Ishikawa (cell line): Measurements from ENCODE around the gene ISLR.

ENCODE experiments used
- CEBPB ChIP-seq: IDR thresholded peaks from 2 replicates; pipeline ENCODE4 v1.6.1; 2012
- CREB1 ChIP-seq: IDR thresholded peaks from 2 replicates; pipeline ENCODE4 v1.6.1; 2012; ENCODE audit warnings: low read depth
- EGR1 ChIP-seq: IDR thresholded peaks from 2 replicates; pipeline ENCODE4 v1.6.1; 2012
- EP300 ChIP-seq: IDR thresholded peaks from 2 replicates; pipeline ENCODE4 v1.6.1; 2012; ENCODE audit warnings: borderline replicate concordance
- FOXM1 ChIP-seq: IDR thresholded peaks from 2 replicates; pipeline ENCODE4 v1.6.1; 2012; ENCODE audit warnings: low read depth, borderline replicate concordance
- MAX ChIP-seq: IDR thresholded peaks from 2 replicates; pipeline ENCODE4 v1.6.1; 2012
- NFIC ChIP-seq: IDR thresholded peaks from 2 replicates; pipeline ENCODE4 v1.6.1; 2012
- RAD21 ChIP-seq: IDR thresholded peaks from 2 replicates; pipeline ENCODE4 v1.6.1; 2012; ENCODE audit warnings: low read depth
- TAF1 ChIP-seq: IDR thresholded peaks from 2 replicates; pipeline ENCODE4 v1.6.1; 2012; ENCODE audit warnings: low read depth, mild to moderate bottlenecking
- TCF12 ChIP-seq: IDR thresholded peaks from 2 replicates; pipeline ENCODE4 v1.6.1; 2012; ENCODE audit warnings: low read depth
- TEAD4 ChIP-seq: IDR thresholded peaks from 2 replicates; pipeline ENCODE4 v1.6.1; 2012
- YY1 ChIP-seq: IDR thresholded peaks from 2 replicates; pipeline ENCODE4 v1.6.1; 2012; ENCODE audit warnings: low read depth
- ZBTB7A ChIP-seq: IDR thresholded peaks from 2 replicates; pipeline ENCODE4 v1.6.1; 2012; ENCODE audit warnings: low read depth
- TF ChIP-seq, protein P1 (sequence below): IDR thresholded peaks from 2 replicates; pipeline ENCODE4 v1.6.1; 2012
- TF ChIP-seq, protein P2 (sequence below): IDR thresholded peaks from 2 replicates; pipeline ENCODE4 v1.6.1; 2012; ENCODE audit warnings: low read depth, mild to moderate bottlenecking

ISLR gene

DNA sequence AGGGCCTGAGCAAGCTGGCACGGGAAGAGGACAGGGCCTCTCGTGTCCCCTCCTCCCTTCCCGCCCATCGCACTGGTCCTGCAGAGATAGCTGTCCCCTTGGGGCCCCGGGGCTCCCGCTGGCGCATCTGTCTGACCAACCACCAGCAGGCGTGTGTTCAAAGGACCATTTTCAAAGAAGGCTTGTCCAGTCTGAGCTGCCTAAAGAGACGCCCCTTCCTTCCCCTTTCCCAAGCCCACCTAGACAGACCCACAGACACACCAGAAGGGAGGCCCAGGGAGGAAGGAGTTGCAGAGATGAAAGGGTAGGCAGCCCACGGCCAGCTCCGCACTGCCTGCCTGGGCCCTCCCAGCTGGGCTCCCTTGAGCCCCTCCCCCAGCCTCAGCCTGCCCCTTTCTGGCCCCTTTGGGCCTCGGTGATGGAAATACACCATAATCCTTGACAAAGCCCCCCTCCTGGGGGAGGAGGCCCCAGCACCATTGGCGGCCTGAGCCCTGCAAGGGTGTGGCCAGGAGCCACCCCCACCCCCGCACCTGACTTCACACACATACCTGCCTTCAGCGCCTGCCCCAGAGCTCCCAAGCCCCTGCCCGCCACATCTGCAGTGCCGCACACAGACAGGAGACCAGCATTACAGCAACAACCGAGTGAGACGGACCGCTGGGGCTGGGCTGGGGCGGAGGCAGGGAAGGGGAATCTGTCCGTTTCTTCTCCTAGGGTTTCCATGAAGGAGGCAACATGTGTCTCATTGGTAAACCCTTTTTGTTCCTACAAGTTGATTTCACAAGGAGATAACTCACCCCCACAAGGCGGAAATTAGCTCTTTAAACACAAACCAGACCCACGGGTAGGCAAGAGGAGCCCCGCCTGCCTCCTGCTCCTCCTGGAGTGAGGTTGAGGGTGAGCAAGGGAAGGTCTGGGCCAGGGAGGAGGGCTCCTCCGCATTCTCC is 29.2 kb downstream of the ISLR start, which contains the start of gene STRA6:
Gene STRA6, minus strand, starts transcription at position 336 of the 950 bp plus-strand sequence. CDS start 520 bp downstream, outside the sequence.
- TF ChIP-seq TEAD4 (no peak), YY1 (no peak), TCF12 (no peak), CREB1 (no peak), RAD21 (peak; percentile 42), EGR1 (peak; percentile 75), CEBPB (no peak), TAF1 (no peak), FOXM1 (no peak), MAX (no peak), NFIC (no peak), EP300 (no peak; the same call in 1 of the 2 replicates), ZBTB7A (peak; percentile 23; the same call in 1 of the 2 replicates)
- TF ChIP-seq, protein P1, sequence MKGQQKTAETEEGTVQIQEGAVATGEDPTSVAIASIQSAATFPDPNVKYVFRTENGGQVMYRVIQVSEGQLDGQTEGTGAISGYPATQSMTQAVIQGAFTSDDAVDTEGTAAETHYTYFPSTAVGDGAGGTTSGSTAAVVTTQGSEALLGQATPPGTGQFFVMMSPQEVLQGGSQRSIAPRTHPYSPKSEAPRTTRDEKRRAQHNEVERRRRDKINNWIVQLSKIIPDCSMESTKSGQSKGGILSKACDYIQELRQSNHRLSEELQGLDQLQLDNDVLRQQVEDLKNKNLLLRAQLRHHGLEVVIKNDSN, result no peak
- TF ChIP-seq, protein P2, sequence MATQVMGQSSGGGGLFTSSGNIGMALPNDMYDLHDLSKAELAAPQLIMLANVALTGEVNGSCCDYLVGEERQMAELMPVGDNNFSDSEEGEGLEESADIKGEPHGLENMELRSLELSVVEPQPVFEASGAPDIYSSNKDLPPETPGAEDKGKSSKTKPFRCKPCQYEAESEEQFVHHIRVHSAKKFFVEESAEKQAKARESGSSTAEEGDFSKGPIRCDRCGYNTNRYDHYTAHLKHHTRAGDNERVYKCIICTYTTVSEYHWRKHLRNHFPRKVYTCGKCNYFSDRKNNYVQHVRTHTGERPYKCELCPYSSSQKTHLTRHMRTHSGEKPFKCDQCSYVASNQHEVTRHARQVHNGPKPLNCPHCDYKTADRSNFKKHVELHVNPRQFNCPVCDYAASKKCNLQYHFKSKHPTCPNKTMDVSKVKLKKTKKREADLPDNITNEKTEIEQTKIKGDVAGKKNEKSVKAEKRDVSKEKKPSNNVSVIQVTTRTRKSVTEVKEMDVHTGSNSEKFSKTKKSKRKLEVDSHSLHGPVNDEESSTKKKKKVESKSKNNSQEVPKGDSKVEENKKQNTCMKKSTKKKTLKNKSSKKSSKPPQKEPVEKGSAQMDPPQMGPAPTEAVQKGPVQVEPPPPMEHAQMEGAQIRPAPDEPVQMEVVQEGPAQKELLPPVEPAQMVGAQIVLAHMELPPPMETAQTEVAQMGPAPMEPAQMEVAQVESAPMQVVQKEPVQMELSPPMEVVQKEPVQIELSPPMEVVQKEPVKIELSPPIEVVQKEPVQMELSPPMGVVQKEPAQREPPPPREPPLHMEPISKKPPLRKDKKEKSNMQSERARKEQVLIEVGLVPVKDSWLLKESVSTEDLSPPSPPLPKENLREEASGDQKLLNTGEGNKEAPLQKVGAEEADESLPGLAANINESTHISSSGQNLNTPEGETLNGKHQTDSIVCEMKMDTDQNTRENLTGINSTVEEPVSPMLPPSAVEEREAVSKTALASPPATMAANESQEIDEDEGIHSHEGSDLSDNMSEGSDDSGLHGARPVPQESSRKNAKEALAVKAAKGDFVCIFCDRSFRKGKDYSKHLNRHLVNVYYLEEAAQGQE, result no peak

DNA sequence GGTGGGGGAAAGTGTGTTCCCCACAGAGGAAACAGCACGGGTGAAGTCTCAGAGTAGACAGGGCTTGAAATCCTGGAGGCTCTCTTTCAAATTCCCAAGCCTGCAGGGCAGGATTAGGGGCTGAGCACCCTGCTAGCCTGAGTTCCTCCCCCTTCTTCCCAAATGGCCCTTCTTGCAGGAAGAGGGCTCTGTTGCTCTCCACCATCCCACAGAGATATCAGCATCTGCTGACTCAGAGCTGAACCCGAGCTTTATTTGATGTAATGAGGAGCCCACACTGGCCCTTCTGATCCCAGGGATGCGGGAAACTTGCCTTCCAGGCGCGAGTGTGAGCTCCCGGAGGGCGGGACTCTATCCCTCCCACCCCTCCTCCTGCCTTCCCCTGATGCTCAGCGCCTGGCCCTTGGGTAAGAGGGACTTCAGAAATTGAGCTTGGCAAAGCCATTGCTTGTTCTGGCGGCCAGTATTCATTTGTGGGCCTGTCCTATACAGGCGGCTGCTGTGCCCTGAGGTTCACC is 30.5 kb downstream of the ISLR start:
- TF ChIP-seq TEAD4 (no peak), YY1 (no peak), TCF12 (no peak)

- TF ChIP-seq MAX (no peak), EGR1 (no peak), CREB1 (no peak), TAF1 (no peak), TEAD4 (no peak), ZBTB7A (no peak), TCF12 (no peak), NFIC (no peak), EP300 (no peak), YY1 (no peak), CEBPB (no peak), RAD21 (no peak), FOXM1 (no peak)
- TF ChIP-seq, protein P2, result no peak
- TF ChIP-seq, protein P1, result no peak
These were observed 32.1 kb downstream of the ISLR start for GRCh38 chr15:74205582-74205947.

- TF ChIP-seq TEAD4 (peak; percentile 82), MAX (peak; percentile 60; the same call in 1 of the 2 replicates), EP300 (peak; percentile 64), TCF12 (peak; percentile 76), YY1 (no peak), CEBPB (0 out of 2 replicates have a peak, but pooled peaks have one; percentile 8), ZBTB7A (no peak), FOXM1 (no peak), NFIC (peak; percentile 92)
- TF ChIP-seq, protein P2, result no peak
- TF ChIP-seq, protein P1, result peak; percentile 57
These were observed 33.3 kb downstream of the ISLR start for GRCh38 chr15:74206801-74207281.
